D341Med (cell line): Measurements from ENCODE around the gene UGT1A4.
"Not testable (repeated sequence)": the region's sequence is repeated elsewhere in the genome, so short reads cannot be mapped to it uniquely, and the experiment has no call there.

Source experiments
- DNase-seq: peaks from one replicate; pipeline ENCODE4 v3.0.0; 2012; ENCODE audit warnings: low spot score

UGT1A4 gene

DNA sequence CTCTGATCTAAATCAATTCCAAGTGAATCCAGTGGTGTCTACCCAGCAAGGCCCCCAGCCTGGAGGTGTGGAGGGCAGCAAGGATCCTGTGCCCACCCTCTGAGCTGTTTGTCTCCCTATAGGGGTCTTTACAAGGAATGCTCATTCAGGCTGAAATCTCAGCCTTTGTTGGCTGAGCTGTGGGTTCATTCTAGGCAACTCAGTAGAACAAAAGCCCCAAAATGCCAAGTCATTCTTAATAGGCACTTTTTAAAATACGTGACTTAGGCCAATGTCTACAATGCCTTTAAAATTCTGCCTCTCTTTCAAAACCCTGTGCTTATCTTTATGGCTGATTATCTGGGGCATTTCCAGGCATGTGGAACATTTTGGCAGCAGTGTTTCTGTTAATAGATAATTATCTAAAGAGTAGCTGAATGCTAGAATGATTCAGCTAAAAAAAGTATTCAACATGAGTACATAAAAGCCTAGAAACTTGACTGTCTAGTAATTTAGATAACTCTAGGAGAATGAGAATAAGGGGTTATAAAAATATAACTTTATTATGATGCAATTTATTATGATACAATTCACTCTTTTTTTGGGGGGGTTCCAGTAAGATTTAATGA lies 18.4 kb upstream of the UGT1A4 start:
- no peak for DNase-seq

DNA sequence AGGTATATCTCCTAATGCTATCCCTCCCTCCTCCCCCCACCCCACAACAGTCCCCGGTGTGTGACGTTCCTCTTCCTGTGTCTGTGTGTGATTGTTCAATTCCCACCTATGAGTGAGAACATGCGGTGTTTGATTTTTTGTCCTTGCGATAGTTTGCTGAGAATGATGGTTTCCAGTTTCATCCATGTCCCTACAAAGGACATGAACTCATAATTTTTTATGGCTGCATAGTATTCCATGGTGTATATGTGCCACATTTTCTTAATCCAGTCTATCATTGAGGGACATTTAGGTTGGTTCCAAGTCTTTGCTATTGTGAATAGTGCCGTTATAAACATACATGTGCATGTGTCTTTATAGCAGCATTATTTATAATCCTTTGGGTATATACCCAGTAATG lies 17.7 kb upstream of the UGT1A4 start:
- not testable (repeated sequence) for DNase-seq

- DNase-seq = no peak
Measured at GRCh38 chr2:233702238-233702637, 16.3 kb upstream of the UGT1A4 start.

DNA sequence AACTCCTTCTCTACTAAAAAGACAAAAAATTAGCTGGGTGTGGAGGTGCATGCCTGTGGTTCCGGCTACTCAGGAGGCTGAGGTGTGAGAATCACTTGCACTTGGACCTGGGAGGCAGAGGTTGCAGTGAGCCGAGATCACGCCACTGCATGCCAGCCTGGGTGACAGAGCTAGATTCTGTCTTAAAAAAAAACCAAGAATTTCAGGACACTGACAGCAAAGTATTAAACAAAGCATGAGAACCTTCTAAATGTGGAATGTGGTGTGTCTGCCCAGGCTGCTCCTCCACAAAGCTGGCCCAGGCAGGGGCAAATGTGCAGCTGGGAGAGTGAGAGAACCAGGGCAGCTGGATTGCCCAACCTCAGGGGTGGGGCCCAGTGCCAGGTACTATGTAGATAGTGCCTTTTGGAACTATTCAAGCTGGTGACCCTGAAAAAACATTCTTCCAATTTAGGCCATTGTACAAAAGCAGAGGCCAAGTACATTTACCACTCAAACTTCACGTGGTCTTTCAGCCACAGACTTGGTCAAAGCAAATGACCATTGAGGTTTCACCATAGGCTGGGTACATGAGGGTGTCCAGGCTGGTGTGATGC lies 12.5 kb upstream of the UGT1A4 start:
- no peak for DNase-seq

DNA sequence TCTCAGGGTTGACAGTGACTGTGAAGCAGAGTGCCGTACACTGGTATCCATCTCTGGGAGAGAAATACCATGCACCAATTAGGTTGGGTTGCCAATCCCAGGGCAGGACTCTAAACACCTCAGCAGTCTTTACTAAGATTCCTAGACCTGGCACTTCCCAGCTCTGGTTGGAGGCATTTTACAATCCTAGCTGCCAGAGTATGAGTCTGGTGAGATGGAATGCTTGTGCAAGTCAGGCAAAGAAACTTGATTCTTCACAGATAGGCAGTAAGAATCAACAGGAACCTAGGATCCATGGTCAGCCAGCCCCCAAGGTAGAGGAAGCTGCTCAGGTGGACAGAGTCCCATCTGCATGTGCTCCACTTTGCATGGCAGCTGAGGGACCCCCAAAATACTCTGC lies 11.8 kb upstream of the UGT1A4 start:
- DNase-seq = no peak

DNA sequence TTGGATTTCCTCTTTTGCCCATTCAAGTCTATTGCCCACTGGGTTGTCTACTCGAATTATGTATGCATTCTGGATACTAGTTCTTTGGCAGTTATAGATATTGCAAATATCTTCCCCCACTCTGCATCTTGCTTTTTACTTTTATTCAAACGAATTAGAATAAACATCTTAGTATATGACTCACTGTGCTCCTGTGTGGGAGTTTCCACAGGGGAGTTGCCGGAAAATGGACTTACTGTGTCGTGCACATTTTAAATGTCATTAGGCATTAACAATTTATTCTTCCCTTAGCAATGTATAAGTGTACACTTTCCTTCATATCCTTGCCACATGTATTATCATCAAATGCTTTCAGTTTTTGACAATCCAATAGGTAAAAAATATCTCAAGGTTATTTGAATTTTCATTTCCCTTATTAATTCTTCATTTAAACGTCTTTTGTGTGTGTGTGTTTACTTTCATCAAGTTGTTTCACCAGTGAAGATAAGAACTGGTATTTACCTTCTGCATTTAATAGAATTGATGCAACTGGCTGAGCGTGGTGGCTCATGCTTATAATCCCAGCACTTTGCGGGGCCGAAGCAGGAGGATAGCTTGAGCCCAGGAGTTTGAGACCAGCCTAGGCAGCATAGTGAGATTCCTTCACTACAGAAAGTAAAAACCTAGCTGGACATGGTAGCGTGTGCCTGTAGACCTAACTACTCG lies 10.4 kb upstream of the UGT1A4 start:
- DNase-seq = no peak

DNA sequence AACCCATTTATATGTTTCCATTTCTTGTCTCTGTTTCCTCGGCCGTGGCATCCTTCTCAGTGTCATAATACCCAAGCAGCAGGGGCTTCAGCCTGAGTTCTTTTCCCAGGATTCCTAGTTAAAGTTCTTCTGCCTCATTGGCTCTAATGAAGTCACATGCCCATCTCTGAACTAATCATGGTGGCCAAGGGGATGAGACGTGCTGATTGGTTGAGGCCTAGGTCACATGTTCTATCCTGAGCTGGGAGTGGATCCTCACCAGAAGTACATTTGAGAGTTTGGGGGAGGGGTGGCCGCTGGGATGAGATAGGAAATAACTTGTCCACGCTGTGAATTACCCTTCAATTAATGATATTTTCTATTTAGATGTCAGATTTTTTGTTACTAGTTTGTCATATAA lies 9.6 kb upstream of the UGT1A4 start:
- no peak for DNase-seq

GRCh38 chr2:233711312-233712008 lies 7.1 kb upstream of the UGT1A4 start:
- peak; percentile 81 for DNase-seq

DNA sequence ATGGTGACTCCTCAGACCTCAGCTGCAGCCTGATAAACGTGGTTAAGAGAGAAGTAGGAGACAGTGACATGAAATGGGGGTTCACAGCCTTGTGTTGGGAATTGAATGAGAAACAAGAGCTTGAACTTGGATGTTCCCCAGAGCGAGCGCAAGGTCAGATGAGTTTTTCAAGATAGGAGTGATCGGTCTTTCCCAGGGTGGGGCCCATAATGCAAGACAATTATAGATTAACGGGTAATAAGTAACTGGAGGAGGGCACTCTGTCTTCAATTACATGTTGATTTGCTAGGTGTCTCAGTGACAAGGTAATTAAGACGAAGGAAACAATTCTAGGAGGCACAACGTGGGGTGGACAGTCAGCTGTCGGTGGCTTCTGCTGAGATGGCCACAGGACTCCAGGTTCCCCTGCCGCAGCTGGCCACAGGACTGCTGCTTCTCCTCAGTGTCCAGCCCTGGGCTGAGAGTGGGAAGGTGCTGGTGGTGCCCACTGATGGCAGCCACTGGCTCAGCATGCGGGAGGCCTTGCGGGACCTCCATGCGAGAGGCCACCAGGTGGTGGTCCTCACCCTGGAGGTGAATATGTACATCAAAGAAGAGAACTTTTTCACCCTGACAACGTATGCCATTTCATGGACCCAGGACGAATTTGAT lies 5.8 kb upstream of the UGT1A4 start, which contains the start of gene UGT1A5:
Gene UGT1A5, plus strand, starts transcription at position 297 of the 651 bp plus-strand sequence. Its CDS starts 85 bp downstream, at position 382.
- no peak for DNase-seq

- no peak for DNase-seq
Measured at GRCh38 chr2:233713262-233713615, 5.3 kb upstream of the UGT1A4 start.

DNA sequence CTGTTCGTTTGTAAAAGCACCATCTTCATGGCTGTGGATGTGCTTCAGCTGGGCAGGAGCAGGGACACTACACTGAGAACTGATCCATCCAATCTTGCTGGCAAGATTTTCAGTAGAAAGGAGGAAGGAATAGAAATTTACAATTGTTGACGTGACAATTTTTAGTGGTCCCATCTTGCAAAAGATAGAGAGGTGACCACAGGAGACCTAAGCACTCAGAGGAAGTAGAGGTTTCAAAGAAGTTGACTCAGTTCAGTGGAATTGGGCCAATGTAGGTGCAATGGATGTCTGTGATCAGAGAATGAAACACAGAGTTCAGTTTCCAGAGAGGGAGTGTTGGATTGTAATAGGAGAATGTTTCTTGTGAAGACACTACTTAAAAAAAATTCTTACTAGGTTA lies 4.4 kb upstream of the UGT1A4 start:
- DNase-seq = no peak

DNA sequence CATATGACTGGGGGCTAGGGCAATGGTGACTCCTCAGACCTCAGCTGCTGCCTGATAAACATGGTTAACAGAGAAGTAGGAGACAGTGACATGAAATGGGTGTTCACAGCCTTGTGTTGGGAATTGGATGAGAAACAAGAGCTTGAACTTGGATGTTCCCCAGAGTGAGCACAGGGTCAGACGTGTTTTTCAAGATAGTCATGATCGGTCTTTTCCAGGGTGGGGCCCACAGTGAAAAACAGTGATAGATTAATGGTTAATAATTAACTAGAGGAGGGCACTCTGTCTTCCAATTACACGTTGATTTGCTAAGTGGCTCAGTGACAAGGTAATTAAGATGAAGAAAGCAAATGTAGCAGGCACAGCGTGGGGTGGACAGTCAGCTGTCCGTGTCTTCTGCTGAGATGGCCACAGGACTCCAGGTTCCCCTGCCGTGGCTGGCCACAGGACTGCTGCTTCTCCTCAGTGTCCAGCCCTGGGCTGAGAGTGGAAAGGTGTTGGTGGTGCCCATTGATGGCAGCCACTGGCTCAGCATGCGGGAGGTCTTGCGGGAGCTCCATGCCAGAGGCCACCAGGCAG lies 10.3 kb downstream of the UGT1A4 start, which contains the start of gene UGT1A3:
Gene UGT1A3, plus strand, starts transcription at position 320 of the 579 bp plus-strand sequence. Its CDS starts 85 bp downstream, at position 405.
- no peak for DNase-seq

DNA sequence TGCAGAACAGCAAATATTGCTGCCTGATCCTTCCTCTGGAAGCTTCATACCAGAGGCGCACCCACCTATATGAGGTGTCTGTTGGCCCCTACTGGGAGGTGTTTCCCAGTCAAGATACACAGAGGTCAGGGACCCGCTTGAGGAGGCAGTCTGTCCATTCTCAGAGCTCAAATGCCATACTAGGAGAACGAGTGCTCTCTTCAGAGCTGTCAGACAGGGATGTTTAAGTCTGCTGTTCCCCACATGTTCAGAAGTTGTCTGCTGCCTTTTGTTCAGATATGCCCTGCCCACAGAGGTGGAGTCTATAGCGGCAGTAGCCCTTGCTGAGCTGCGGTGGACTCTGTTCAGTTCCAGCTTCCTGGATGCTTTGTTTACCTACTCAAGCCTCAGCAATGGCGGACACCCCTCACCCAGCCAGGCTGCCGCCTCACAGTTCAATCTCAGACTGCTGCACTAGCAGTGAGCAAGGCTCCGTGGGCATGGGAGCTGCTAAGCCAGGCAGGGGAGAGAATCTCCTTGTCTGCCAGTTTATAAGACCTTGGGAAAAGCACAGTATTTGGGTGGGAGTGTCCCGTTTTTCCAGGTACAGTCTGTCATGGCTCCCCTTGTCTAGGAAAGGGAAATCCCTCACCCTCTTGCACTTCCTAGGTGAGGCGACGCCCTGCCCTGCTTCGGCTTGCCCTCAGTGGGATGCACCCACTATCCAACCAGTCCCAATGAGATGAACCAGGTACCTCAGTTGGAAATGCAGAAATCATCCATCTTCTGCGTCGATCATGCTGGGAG lies 18.5 kb downstream of the UGT1A4 start:
- not testable (repeated sequence) for DNase-seq

GRCh38 chr2:233740870-233741269 lies 22.3 kb downstream of the UGT1A4 start:
- DNase-seq = no peak

GRCh38 chr2:233743464-233744259 lies 25.1 kb downstream of the UGT1A4 start:
- DNase-seq = no peak

DNA sequence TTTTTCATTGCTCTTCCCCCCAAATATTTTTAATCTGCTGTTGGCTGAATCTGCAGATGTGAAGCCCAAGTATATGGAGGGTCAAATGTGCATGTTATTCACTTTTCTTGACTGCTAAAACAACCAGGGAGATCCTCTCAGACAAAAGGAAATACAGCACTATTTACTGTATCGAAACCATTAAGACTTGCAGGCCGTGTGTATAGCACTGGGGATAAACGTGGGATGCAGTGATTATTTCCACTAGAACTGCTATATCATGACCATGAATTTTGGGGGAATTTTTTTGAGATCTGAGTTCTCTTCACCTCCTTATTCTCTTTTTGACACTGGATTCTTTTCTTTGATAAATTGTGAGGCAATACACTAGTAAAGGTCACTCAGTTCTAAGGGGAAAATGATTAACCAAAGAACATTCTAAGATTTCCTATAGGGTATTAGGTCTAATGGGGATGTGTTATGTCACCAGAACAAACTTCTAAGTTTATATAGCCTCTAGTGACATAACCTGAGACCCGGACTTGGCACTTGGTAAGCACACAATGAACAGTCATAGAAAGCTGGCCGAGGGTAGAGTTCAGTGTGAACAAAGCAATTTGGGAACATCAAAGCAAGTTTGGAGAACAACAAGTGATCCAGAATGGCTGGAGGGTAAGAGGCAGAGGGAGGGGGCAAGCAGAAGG lies 26.7 kb downstream of the UGT1A4 start:
- no peak for DNase-seq

DNA sequence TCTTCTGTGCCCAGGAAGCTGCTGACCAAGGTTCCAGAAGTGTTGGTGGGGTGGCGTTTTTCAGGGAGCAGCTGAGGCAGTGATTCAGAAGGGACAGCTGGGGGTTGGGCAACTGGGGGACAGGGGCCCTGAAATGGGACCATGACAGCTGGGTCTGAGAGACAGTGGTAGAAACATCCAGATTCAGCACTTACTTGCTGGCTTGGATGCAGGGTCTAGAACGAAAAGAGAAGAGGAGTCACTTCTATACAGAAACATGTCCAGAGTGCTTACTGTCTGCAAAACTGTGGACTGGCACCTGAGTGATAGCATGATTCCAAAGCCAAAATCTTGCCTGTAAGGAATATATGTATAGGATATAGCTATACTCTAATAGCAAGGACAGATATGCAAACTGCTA lies 27.3 kb downstream of the UGT1A4 start:
- not testable (repeated sequence) for DNase-seq

DNA sequence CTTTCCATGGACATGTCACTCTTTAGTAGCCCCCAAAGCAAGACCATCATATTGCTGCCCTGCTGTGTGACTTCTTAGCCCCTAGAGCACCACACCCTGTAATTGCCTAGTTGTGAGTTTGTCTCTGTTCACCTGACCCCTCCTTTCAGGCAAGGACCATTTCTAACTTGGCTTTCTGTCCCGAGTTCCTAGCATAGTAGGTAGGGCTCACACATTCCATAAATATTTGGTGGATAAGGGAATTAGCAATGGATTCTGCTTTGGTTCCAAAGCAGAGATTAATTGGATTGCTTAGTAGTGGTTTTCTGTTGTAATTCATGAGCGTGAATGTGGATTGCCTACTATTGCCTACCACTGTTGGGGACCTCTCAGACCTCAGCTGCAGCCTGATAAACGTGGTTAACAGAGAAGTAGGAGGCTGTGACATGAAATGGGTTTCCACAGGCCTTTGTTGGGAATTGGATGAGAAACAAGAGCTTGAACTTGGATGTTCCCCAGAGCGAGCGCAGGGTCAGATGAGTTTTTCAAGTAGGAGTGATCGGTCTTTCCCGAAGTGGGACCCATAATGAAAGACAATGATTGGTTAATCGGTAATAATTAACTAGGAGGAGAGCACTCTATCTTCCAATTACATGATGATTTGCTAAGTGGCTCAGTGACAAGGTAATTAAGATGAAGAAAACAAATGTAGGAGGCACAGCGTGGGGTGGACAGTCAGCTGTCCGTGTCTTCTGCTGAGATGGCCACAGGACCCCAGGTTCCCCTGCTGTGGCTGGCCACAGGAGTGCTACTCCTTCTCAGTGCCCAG lies 28.1 kb downstream of the UGT1A4 start:
- DNase-seq = no peak

GRCh38 chr2:233747283-233747544 lies 28.7 kb downstream of the UGT1A4 start:
- no peak for DNase-seq
